ENCODE measurements around the gene ZSCAN1.

The ZSCAN1 gene

GRCh38 chr19:58084596-58085347 lies 50.9 kb downstream of the ZSCAN1 start:
- DNase-seq (ENCODE audit: low read depth in 2 of 2), result no peak

- no peak for DNase-seq (ENCODE audit: low read depth in 2 of 2)
These were observed 51.6 kb downstream of the ZSCAN1 start for GRCh38 chr19:58085348-58085875.

GRCh38 chr19:58086825-58087710 lies 53.2 kb downstream of the ZSCAN1 start:
- no peak for DNase-seq (ENCODE audit: low read depth in 2 of 2)

- no peak for DNase-seq (ENCODE audit: low read depth in 2 of 2)
These were observed 54.8 kb downstream of the ZSCAN1 start for GRCh38 chr19:58088521-58089052.

- no peak for DNase-seq (ENCODE audit: low read depth in 2 of 2)
These were observed 56.0 kb downstream of the ZSCAN1 start for GRCh38 chr19:58089846-58090245.

GRCh38 chr19:58091251-58091995 lies 57.6 kb downstream of the ZSCAN1 start:
- DNase-seq (ENCODE audit: low read depth in 2 of 2), result no peak

DNA sequence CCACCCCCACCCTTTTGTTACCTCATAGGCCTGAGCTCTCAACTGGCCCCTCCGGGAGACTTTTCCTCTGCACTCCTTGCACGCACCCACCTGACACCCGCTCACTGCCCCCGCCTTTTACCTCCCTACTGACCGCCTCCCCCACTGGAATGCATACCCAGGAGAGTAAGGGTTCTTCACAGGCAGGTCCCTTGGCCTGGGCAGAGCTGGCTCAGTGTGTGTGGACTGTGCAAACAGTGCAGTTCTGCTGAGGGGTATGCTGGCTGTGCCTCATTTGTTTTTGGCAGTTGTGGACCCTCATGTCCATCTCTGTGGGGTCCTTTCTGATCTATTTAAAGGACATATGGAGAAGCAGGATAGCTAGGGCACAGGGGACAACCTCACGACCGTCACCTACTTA lies 59.2 kb downstream of the ZSCAN1 start:
- DNase-seq (ENCODE audit: low read depth in 2 of 2), result no peak

DNA sequence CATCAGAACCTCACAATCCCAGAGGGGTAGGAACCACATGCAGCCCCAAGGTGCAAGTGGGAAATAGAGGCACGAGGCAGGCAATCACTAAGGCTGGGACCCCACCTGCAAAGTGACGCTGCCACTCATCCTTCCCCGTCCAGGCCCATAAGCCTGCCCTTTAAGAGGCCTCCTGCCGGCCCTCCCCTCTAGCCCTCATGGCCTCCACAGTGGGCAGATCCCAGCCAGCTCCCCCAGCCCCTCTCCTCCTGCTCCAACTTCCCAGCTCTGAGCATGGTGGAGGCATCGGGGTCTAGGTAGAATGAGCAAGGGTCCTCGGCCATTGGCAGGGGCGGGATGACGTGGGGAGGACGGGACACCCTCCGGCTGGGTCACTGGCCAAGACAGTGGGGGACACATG lies 61.5 kb downstream of the ZSCAN1 start:
- no peak for DNase-seq (ENCODE audit: low read depth in 2 of 2)

DNA sequence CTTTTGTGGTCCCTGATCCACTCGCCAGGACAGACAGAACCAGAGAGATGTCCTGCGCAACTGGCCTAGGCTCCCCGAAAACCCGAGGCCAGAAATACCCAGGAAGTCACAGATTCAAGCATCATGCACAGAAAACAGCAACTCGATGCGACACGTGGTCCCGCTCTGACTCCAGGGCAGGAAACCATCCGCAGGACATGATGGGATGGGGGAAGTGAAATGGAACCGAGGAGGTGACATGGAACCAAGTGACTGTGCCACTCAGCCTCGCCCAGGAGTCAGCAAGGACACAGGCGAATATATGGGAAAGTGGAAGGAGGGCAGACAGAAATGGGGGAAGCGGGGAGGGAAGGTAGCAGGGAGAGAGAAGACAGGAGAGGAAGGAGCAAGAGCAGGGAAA lies 63.1 kb downstream of the ZSCAN1 start:
- no peak for DNase-seq (ENCODE audit: low read depth in 2 of 2)

DNA sequence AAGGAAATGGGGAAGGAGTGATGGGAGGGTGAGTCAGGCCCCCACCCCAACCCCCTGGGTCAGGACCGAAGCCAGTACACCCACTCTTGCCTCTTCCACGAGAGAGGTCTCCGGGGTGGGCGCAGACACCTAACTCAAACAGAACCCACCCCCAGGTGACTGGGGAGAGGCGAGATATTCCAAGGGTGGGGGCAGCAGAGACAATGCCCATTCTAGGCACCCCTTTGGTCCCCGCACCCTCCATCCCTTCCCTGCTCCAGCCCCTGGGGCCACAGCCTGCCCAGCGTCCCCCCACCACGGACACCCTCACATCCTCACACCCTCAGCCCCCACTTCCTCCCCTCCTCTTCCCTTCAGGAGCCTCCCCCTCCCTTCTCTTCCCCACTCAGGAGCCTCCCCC lies 63.5 kb downstream of the ZSCAN1 start:
- DNase-seq (ENCODE audit: low read depth in 2 of 2), result no peak

GRCh38 chr19:58097781-58098681 lies 64.2 kb downstream of the ZSCAN1 start, which contains the start of gene ZSCAN18:
Gene ZSCAN18 (minus strand): TSS chr19:58098231. CDS start chr19:58090267, 7,964 bp downstream.
- DNase-seq (ENCODE audit: low read depth in 2 of 2), result peak; percentile 85 to 87

- no peak for DNase-seq (ENCODE audit: low read depth in 2 of 2)
These were observed 64.8 kb downstream of the ZSCAN1 start for GRCh38 chr19:58098682-58098998.

Data from stimulated activated CD4-positive, alpha-beta T cell treated with anti-CD3 and anti-CD28 coated beads, Interleukin-12 subunit alpha, Interleukin-12 subunit beta, amount 100 ng/mL, for 24 hours (primary cell).